ENCODE measurements around the gene PRR9.
"Not testable (repeated sequence)": the region's sequence is repeated elsewhere in the genome, so short reads cannot be mapped to it uniquely, and the experiment has no call there.

PRR9 gene

DNA sequence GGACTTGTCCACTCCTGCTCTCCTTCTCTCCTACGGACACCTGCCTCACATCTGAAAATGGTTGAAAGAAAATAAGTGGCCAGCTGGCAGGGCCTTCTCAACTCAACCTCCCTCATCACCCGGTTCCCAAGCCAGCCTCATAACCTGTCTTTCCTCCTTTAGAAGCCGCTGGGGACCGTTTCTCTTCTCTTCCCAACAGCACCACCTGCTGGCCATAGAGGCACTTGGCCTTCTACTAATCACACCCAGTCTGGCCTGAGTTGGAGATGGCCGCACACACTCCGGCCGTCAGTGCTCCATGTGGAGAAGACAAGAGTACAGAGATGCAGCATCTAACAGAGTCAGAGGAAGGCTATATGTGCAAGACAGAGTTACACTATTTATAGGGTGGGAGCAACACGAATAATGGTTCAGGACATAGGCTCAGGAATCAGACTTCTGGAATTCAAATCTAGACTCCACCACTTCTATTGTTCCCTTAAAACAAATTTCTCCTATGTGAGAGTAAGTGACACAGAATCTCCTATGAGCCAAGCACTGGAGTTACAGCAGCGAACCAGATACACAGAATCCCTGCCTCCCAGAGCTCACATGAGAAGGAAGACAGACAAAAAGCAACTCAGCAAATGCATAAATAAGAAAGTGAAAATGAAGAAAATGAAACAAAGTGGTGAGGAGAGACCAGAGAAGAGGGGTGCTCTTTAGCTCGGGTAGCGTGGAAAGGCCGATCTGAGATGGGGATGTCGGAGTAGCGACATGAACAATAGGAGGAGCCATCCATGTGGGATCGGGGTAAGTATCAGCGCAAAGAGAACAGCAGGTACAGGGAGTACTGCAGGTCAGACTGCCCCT, 5.9 kb downstream of the PRR9 start:
- not testable (repeated sequence) for H3K27me3 ChIP-seq; H3K4me3 ChIP-seq (ENCODE audit: low read depth, low read length); H3K4me1 ChIP-seq; H3K9me3 ChIP-seq; H3K36me3 ChIP-seq
- DNase-seq = peak; percentile 74
- TF ChIP-seq, protein P1, sequence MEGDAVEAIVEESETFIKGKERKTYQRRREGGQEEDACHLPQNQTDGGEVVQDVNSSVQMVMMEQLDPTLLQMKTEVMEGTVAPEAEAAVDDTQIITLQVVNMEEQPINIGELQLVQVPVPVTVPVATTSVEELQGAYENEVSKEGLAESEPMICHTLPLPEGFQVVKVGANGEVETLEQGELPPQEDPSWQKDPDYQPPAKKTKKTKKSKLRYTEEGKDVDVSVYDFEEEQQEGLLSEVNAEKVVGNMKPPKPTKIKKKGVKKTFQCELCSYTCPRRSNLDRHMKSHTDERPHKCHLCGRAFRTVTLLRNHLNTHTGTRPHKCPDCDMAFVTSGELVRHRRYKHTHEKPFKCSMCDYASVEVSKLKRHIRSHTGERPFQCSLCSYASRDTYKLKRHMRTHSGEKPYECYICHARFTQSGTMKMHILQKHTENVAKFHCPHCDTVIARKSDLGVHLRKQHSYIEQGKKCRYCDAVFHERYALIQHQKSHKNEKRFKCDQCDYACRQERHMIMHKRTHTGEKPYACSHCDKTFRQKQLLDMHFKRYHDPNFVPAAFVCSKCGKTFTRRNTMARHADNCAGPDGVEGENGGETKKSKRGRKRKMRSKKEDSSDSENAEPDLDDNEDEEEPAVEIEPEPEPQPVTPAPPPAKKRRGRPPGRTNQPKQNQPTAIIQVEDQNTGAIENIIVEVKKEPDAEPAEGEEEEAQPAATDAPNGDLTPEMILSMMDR (IDR thresholded peaks at IDR 0.05; ENCODE audit: low read depth, low read length) = peak; percentile 69

DNA sequence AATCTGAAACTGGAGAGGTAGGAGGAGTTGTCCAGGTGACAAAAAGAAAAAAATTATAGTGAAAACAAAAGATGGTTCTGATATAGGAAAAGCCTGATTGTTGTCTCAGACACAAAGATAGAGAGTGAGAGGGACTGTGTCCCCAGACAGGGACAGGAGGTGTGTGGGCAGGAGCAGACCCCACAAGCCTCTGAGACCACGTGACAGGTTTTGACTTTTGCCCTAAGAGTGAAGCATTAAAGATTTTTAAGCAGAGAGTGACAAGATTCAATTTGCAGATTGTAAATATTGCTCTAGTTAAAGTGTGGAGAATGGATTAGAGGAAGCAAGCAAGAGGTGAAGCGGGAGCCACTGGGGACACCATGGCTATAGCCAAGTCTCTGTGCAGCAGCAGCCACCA, 10.4 kb downstream of the PRR9 start:
- TF ChIP-seq, protein P1 (IDR thresholded peaks at IDR 0.05; ENCODE audit: low read depth, low read length) = no peak
- Histone ChIP-seq H3K4me3 (ENCODE audit: low read depth, low read length) (no peak overlapping the region), H3K9me3 (no peaks in the 10 kb centered on the region), H3K4me1 (no peaks in the 10 kb centered on the region), H3K36me3 (no peaks in the 10 kb centered on the region), H3K27me3 (peaks cover 7% of the 10 kb centered on the region)
- no peak for DNase-seq

DNA sequence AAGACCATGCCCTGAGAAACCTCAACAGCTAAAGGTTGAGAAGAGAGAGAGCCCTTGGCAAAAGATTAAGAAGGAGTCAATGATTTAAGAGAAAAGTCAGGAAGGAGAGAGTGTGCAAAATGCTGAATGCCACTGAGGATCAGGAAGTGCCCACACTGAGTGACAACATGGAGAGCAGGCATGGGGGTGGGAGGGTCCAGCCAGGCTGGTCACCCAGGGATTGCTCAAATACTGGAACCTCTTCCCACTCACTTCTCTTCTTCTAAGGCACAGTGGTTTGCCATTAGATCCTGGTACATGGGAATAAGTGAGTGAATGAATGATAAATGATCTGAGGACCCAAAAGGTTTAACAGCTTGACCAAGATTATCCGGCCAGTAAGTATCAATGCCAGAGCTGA, 11.1 kb downstream of the PRR9 start:
- no peak for DNase-seq
- Histone ChIP-seq H3K4me1 (no peaks in the 10 kb centered on the region), H3K4me3 (ENCODE audit: low read depth, low read length) (no peak overlapping the region), H3K9me3 (no peaks in the 10 kb centered on the region), H3K27me3 (peaks cover 7% of the 10 kb centered on the region), H3K36me3 (no peaks in the 10 kb centered on the region)
- TF ChIP-seq, protein P1 (IDR thresholded peaks at IDR 0.05; ENCODE audit: low read depth, low read length) = no peak

DNA sequence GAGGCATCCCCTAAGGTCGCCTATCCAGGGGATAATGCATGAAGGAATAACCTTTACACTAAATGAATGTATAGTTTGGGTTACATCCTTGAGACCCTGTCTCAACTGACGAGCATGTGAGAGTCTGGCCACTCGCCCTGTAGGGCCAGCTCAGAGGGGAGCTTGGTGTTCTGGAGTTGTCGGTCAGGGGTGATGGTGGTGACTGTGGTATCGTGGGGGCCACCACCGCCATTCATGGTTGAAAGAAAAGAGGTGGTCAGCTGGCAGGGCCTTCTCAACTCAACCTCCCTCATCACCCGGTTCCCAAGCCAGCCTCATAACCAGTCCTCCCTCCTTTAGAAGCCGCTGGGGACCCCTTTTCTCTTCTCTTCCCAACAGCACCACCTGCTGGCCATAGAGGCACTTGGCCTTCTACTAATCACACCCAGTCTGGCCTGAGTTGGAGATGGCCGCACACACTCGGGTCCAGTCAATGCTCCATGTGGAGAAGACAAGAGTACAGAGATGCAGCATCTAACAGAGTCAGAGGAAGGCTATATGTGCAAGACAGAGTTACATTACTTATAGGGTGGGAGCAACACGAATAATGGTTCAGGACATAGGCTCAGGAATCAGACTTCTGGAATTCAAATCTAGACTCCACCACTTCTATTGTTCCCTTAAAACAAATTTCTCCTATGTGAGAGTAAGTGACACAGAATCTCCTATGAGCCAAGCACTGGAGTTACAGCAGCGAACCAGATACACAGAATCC, 11.9 kb downstream of the PRR9 start:
- not testable (repeated sequence) for H3K4me3 ChIP-seq (ENCODE audit: low read depth, low read length); H3K36me3 ChIP-seq; H3K27me3 ChIP-seq; H3K4me1 ChIP-seq; H3K9me3 ChIP-seq
- DNase-seq = peak; percentile 67
- TF ChIP-seq, protein P1 (IDR thresholded peaks at IDR 0.05; ENCODE audit: low read depth, low read length) = peak; percentile 63

DNA sequence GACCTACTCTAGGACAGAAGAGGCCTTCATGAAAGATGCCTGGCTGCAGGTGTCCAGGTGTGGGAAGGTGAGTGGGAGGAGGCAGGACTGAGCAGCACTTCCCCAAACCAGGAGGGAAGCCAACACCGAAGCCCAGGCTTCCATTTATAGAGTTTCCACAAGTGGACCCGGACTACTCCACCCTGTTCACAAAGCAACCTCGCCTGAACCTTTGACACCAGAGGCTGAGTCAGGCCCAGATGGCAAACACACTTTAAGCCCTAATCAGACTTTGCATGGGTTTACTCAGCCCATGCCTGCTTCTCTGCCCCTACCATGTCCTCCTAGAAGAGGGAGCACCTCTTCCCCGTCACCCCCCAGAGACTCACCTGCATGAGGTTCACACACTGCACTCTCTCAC, 14.0 kb downstream of the PRR9 start:
- TF ChIP-seq, protein P1 (IDR thresholded peaks at IDR 0.05; ENCODE audit: low read depth, low read length) = no peak
- DNase-seq = no peak
- no peaks in the 10 kb centered on the region for H3K36me3 ChIP-seq
- H3K4me3 ChIP-seq (ENCODE audit: low read depth, low read length) = no peak overlapping the region
- H3K4me1 ChIP-seq = no peaks in the 10 kb centered on the region
- no peaks in the 10 kb centered on the region; the same call in none of the 2 replicates for H3K27me3 ChIP-seq
- H3K9me3 ChIP-seq = no peaks in the 10 kb centered on the region

DNA sequence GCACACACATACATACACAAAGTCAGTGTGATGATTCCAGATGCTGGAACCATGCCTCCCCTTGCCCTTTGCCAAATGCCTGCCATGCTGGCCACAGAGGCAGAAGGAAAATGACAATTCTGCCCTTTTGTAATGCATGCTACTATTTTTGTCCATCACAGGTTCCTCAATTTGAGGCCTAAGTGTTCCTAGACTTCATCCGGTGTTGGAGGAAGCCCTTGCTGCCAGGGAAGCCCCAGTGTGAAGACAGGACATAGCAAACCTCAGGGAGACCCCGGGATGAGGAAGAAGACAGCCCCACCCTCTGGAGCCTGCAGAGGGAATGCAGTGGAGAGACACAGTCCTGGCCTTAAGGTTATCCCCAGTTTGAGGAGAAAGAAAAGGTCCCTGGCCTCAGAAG, 14.4 kb downstream of the PRR9 start:
- H3K4me1 ChIP-seq = no peaks in the 10 kb centered on the region
- H3K36me3 ChIP-seq = no peaks in the 10 kb centered on the region
- no peak overlapping the region for H3K4me3 ChIP-seq (ENCODE audit: low read depth, low read length)
- no peak for DNase-seq
- H3K9me3 ChIP-seq = no peaks in the 10 kb centered on the region
- no peaks in the 10 kb centered on the region; the same call in none of the 2 replicates for H3K27me3 ChIP-seq
- TF ChIP-seq, protein P1 (IDR thresholded peaks at IDR 0.05; ENCODE audit: low read depth, low read length) = no peak
